IMR-90 (cell line): Measurements from ENCODE around the gene NELL1.

Source experiments
- SMC3 ChIP-seq: fragments of 150-350 bp; IDR thresholded peaks from 2 replicates; pipeline ENCODE4 v1.6.1; 2016; ENCODE audit warnings: low read depth, mild to moderate bottlenecking, antibody characterized with exemption, low read length, moderate library complexity
- TF ChIP-seq, protein P1 (sequence below): conservative IDR thresholded peaks from 2 replicates; pipeline ENCODE4 v1.5.1; 2012; ENCODE audit warnings: mild to moderate bottlenecking, low read depth, low read length, improper control_type of control experiment

DNA sequence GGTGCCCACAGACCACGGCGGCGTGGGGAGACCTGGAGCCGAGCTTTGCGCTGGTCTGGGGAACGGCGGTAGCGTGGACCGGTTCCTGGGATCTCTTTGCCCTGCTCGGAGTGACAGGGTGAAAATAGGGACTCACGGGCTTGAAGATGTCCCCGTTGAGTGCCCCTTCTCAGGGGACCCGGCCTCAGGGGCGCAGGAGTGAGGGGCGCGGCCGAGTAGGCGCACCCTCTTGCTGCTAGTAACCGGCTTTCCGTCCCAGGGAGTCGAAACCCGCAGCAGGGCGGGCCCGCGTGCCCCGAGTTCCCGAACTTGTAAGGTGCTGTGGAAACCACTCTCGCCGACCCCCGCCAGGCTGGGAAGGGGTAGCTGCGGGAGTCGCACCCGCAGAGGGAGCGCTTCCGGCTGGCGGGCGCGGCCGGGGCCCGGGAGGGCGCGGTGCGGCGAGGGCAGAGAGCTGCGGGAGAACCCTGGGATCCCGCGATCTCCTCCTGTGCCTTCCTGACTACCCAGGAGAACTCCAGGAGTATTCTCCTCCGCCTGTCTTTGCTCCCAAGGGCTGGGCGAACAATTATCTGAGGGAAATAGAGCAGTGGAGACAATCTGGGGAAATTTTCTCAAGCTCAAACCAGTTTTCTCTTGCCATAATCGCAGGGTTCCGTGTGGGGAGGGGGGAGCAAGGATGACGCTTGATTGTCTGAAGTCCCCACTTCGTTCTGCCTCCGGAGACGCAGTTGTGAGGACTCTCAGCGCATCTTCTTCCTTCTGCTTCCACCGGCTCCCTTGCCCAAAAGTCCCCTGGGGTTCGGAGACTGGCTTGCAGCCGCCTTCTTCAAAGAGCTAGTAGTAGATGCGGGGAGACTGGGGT lies 666 bp downstream of the NELL1 start:
- TF ChIP-seq, protein P1, sequence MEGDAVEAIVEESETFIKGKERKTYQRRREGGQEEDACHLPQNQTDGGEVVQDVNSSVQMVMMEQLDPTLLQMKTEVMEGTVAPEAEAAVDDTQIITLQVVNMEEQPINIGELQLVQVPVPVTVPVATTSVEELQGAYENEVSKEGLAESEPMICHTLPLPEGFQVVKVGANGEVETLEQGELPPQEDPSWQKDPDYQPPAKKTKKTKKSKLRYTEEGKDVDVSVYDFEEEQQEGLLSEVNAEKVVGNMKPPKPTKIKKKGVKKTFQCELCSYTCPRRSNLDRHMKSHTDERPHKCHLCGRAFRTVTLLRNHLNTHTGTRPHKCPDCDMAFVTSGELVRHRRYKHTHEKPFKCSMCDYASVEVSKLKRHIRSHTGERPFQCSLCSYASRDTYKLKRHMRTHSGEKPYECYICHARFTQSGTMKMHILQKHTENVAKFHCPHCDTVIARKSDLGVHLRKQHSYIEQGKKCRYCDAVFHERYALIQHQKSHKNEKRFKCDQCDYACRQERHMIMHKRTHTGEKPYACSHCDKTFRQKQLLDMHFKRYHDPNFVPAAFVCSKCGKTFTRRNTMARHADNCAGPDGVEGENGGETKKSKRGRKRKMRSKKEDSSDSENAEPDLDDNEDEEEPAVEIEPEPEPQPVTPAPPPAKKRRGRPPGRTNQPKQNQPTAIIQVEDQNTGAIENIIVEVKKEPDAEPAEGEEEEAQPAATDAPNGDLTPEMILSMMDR = no peak
- TF ChIP-seq SMC3 = no peak
